ENCODE results near the gene ANKRD22.

DNA sequence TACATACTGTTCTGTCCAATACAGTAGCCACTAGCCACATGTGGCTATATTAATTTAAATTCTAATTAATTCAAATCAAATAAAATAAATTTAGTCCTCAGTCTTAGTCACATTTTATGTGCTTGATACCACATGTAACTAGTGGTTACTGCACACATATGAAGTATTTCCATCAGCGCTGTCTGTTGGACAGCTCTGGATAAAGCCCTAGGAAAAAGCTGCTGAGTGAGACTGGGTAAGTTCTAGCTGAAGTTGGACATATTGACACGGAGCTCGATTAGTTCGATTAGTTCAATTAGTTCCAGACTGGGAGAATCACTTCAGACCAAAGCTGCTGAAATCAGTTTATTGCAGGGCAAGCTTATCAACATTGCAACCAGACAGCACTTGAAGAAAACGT, 64.2 kb downstream of the ANKRD22 start:
- TF ChIP-seq, protein P1, sequence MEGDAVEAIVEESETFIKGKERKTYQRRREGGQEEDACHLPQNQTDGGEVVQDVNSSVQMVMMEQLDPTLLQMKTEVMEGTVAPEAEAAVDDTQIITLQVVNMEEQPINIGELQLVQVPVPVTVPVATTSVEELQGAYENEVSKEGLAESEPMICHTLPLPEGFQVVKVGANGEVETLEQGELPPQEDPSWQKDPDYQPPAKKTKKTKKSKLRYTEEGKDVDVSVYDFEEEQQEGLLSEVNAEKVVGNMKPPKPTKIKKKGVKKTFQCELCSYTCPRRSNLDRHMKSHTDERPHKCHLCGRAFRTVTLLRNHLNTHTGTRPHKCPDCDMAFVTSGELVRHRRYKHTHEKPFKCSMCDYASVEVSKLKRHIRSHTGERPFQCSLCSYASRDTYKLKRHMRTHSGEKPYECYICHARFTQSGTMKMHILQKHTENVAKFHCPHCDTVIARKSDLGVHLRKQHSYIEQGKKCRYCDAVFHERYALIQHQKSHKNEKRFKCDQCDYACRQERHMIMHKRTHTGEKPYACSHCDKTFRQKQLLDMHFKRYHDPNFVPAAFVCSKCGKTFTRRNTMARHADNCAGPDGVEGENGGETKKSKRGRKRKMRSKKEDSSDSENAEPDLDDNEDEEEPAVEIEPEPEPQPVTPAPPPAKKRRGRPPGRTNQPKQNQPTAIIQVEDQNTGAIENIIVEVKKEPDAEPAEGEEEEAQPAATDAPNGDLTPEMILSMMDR (IDR thresholded peaks at IDR 0.05), result no peak
- TF ChIP-seq EP300 (IDR thresholded peaks at IDR 0.05) (no peak), POLR2A (IDR thresholded peaks at IDR 0.05) (no peak), POLR2AphosphoS5 (IDR thresholded peaks at IDR 0.05) (no peak)

All from upper lobe of left lung (tissue), 4 donors.